ENCODE results near the gene HAL.

HAL gene

GRCh38 chr12:95960241-95960640, 35.9 kb downstream of the HAL start:
- DNase-seq (ENCODE audit: extremely low read depth, low read depth) = no peak
- no peak overlapping the region for H3K4me3 ChIP-seq (replicated peaks; ENCODE audit: low read depth, low read length)
- TF ChIP-seq CTCF (IDR thresholded peaks at IDR 0.05; ENCODE audit: low read depth, low read length, missing control alignments) = no peak

- no peak for DNase-seq (ENCODE audit: extremely low read depth, low read depth)
Observed at GRCh38 chr12:95959107-95959506, 37.0 kb downstream of the HAL start.

GRCh38 chr12:95956557-95957145, 39.5 kb downstream of the HAL start:
- H3K4me3 ChIP-seq (replicated peaks; ENCODE audit: low read depth, low read length) = no peak overlapping the region
- TF ChIP-seq CTCF (IDR thresholded peaks at IDR 0.05; ENCODE audit: low read depth, low read length, missing control alignments) = no peak
- no peak for DNase-seq (ENCODE audit: extremely low read depth, low read depth)

More at GRCh38 chr12:95959107-95959506, 37.0 kb downstream of the HAL start:
- TF ChIP-seq CTCF (IDR thresholded peaks at IDR 0.05; ENCODE audit: low read depth, low read length, missing control alignments) = peak; percentile 14
- no peak overlapping the region for H3K4me3 ChIP-seq (replicated peaks; ENCODE audit: low read depth, low read length)

- no peak for DNase-seq (ENCODE audit: extremely low read depth, low read depth)
- H3K4me3 ChIP-seq (replicated peaks; ENCODE audit: low read depth, low read length) = no peak overlapping the region
- TF ChIP-seq CTCF (IDR thresholded peaks at IDR 0.05; ENCODE audit: low read depth, low read length, missing control alignments) = no peak
Observed at GRCh38 chr12:95955549-95956159, 40.5 kb downstream of the HAL start.

GRCh38 chr12:95953000-95953399, 43.1 kb downstream of the HAL start:
- no peak for TF ChIP-seq CTCF (IDR thresholded peaks at IDR 0.05; ENCODE audit: low read depth, low read length, missing control alignments)
- DNase-seq (ENCODE audit: extremely low read depth, low read depth) = no peak
- no peak overlapping the region for H3K4me3 ChIP-seq (replicated peaks; ENCODE audit: low read depth, low read length)

- no peak for TF ChIP-seq CTCF (IDR thresholded peaks at IDR 0.05; ENCODE audit: low read depth, low read length, missing control alignments)
- DNase-seq (ENCODE audit: extremely low read depth, low read depth) = no peak
- no peak overlapping the region for H3K4me3 ChIP-seq (replicated peaks; ENCODE audit: low read depth, low read length)
Observed at GRCh38 chr12:95951515-95951914, 44.6 kb downstream of the HAL start.
